ENCODE results near the gene CCDC50. TPM values are rescaled to one million over a fixed set of nuclear protein-coding genes. Genes with fewer than 3 reads are reported as not detected.

CCDC50 gene
- total and polyA plus RNA-seq, 4 donors, result 23.4 to 119 (median 40.4) TPM

GRCh38 chr3:191348098-191348497 is 18.9 kb downstream of the CCDC50 start:
- Histone ChIP-seq H3K36me3 (ENCODE audit: control insufficient read depth in 4 of 4, insufficient read depth in 4 of 4, low read length in 4 of 4) (no peaks in the 10 kb centered on the region), H3K27ac (ENCODE audit: low read depth in 1 of 2, low read length in 1 of 2) (no peak overlapping the region), H3K27me3 (ENCODE audit: control insufficient read depth in 3 of 3, insufficient read depth in 3 of 3, low read length in 2 of 3) (no peaks in the 10 kb centered on the region), H3K9ac (ENCODE audit: insufficient read depth in 1 of 2, low read length in 2 of 2) (no peak overlapping the region), H3K4me3 (no peak overlapping the region), H3K4me1 (ENCODE audit: control insufficient read depth in 5 of 5, insufficient read depth in 5 of 5, low read length in 5 of 5) (peaks cover 0 to 53% (median 27%) of the 10 kb centered on the region in 5 donors), H3K9me3 (ENCODE audit: control insufficient read depth in 4 of 4, insufficient read depth in 3 of 4, low read length in 3 of 4) (no peaks in the 10 kb centered on the region)
- 96 to 97% methylated on average over 1 of the region's 1 CpG for WGBS, 2 donors
- TF ChIP-seq CTCF (IDR thresholded peaks at IDR 0.05; ENCODE audit: control extremely low read depth, extremely low read depth), result no peak
- DNase-seq (no peak), ATAC-seq (ENCODE audit: insufficient read depth, low FRiP score) (no peak)

GRCh38 chr3:191350396-191351090 is 21.3 kb downstream of the CCDC50 start:
- Histone ChIP-seq H3K9ac (ENCODE audit: insufficient read depth in 1 of 2, low read length in 2 of 2) (peak overlapping the region in 1 of 2 donors; percentile 65), H3K9me3 (ENCODE audit: control insufficient read depth in 4 of 4, insufficient read depth in 3 of 4, low read length in 3 of 4) (no peaks in the 10 kb centered on the region), H3K4me3 (no peak overlapping the region), H3K4me1 (ENCODE audit: control insufficient read depth in 5 of 5, insufficient read depth in 5 of 5, low read length in 5 of 5) (peaks cover 0 to 49% (median 29%) of the 10 kb centered on the region in 5 donors), H3K27me3 (ENCODE audit: control insufficient read depth in 3 of 3, insufficient read depth in 3 of 3, low read length in 2 of 3) (no peaks in the 10 kb centered on the region), H3K36me3 (ENCODE audit: control insufficient read depth in 4 of 4, insufficient read depth in 4 of 4, low read length in 4 of 4) (no peaks in the 10 kb centered on the region), H3K27ac (ENCODE audit: low read depth in 1 of 2, low read length in 1 of 2) (peak overlapping the region in 1 of 2 donors; percentile 60)
- no peak for TF ChIP-seq CTCF (IDR thresholded peaks at IDR 0.05; ENCODE audit: control extremely low read depth, extremely low read depth)
- DNase-seq (peak in 2 of 3 donors; percentile 78 to 79), ATAC-seq (ENCODE audit: insufficient read depth, low FRiP score) (peak; percentile 27)
- 33 to 59% methylated on average over 5 of the region's 5 CpGs for WGBS, 2 donors

- Histone ChIP-seq H3K4me1 (ENCODE audit: control insufficient read depth in 5 of 5, insufficient read depth in 5 of 5, low read length in 5 of 5) (peaks cover 0 to 52% (median 29%) of the 10 kb centered on the region in 5 donors), H3K27ac (ENCODE audit: low read depth in 1 of 2, low read length in 1 of 2) (peak overlapping the region in 1 of 2 donors; percentile 45)
- WGBS, 2 donors, result 71 to 83% methylated on average over 1 of the region's 1 CpG
Observed at GRCh38 chr3:191352014-191352413, 22.8 kb downstream of the CCDC50 start.

More at GRCh38 chr3:191352014-191352413, 22.8 kb downstream of the CCDC50 start:
- no peak for ATAC-seq (ENCODE audit: insufficient read depth, low FRiP score)
- DNase-seq, result no peak
- no peaks in the 10 kb centered on the region for H3K36me3 ChIP-seq (ENCODE audit: control insufficient read depth in 4 of 4, insufficient read depth in 4 of 4, low read length in 4 of 4)
- H3K9ac ChIP-seq (ENCODE audit: insufficient read depth in 1 of 2, low read length in 2 of 2), result no peak overlapping the region
- TF ChIP-seq CTCF (IDR thresholded peaks at IDR 0.05; ENCODE audit: control extremely low read depth, extremely low read depth), result no peak
- no peaks in the 10 kb centered on the region for H3K9me3 ChIP-seq (ENCODE audit: control insufficient read depth in 4 of 4, insufficient read depth in 3 of 4, low read length in 3 of 4)
- H3K4me3 ChIP-seq, result no peak overlapping the region
- no peaks in the 10 kb centered on the region for H3K27me3 ChIP-seq (ENCODE audit: control insufficient read depth in 3 of 3, insufficient read depth in 3 of 3, low read length in 2 of 3)

All from lung (tissue), 12 donors.